GM10847 (cell line): ENCODE results near the gene SERPING1.

Experiments
- POLR2A ChIP-seq: IDR thresholded peaks from 2 replicates; pipeline ENCODE4 v1.6.1; 2011; ENCODE audit not compliant: insufficient read length; ENCODE audit errors: extremely low read depth

The SERPING1 gene

GRCh38 chr11:57618438-57618837 lies 21.0 kb downstream of the SERPING1 start:
- TF ChIP-seq POLR2A, result no peak

GRCh38 chr11:57619331-57619730 lies 21.8 kb downstream of the SERPING1 start:
- no peak for TF ChIP-seq POLR2A

GRCh38 chr11:57620467-57620866 lies 23.0 kb downstream of the SERPING1 start:
- TF ChIP-seq POLR2A, result no peak

- TF ChIP-seq POLR2A, result no peak
Measured at GRCh38 chr11:57622263-57622662, 24.8 kb downstream of the SERPING1 start.

- no peak for TF ChIP-seq POLR2A
Measured at GRCh38 chr11:57624864-57625263, 27.4 kb downstream of the SERPING1 start.

GRCh38 chr11:57626895-57627294 lies 29.4 kb downstream of the SERPING1 start:
- no peak for TF ChIP-seq POLR2A

GRCh38 chr11:57630171-57630570 lies 32.7 kb downstream of the SERPING1 start:
- TF ChIP-seq POLR2A, result no peak

GRCh38 chr11:57632116-57632515 lies 34.6 kb downstream of the SERPING1 start:
- TF ChIP-seq POLR2A, result no peak

GRCh38 chr11:57633394-57634070 lies 36.0 kb downstream of the SERPING1 start:
- TF ChIP-seq POLR2A, result no peak

- no peak for TF ChIP-seq POLR2A
Measured at GRCh38 chr11:57634311-57634710, 36.8 kb downstream of the SERPING1 start.

GRCh38 chr11:57635246-57635645 lies 37.8 kb downstream of the SERPING1 start:
- no peak for TF ChIP-seq POLR2A

GRCh38 chr11:57637626-57638004 lies 40.1 kb downstream of the SERPING1 start:
- TF ChIP-seq POLR2A, result no peak

- TF ChIP-seq POLR2A, result no peak
Measured at GRCh38 chr11:57638005-57638781, 40.7 kb downstream of the SERPING1 start.

- no peak for TF ChIP-seq POLR2A
Measured at GRCh38 chr11:57638811-57639320, 41.4 kb downstream of the SERPING1 start.

GRCh38 chr11:57639321-57640067 lies 42.0 kb downstream of the SERPING1 start:
- no peak for TF ChIP-seq POLR2A
